ENCODE results near the gene FAM3C.

GRCh38 chr7:121419201-121420148 lies 23.4 kb upstream of the FAM3C start:
- TF ChIP-seq EZH2 (IDR thresholded peaks at IDR 0.05; ENCODE audit: borderline replicate concordance, low read depth, low read length, severe bottlenecking): no peak
- no peak for TF ChIP-seq CTCF (IDR thresholded peaks at IDR 0.05; ENCODE audit: borderline replicate concordance, extremely low read depth, low read length, poor library complexity, severe bottlenecking)

All from DND-41 (cell line).